Measurements from ENCODE around the gene C1RL. TPM values are rescaled to one million over a fixed set of nuclear protein-coding genes. Genes with fewer than 3 reads are reported as not detected.

C1RL gene
- total RNA-seq, 1 donor from 2014 or later: 11.0 TPM

DNA sequence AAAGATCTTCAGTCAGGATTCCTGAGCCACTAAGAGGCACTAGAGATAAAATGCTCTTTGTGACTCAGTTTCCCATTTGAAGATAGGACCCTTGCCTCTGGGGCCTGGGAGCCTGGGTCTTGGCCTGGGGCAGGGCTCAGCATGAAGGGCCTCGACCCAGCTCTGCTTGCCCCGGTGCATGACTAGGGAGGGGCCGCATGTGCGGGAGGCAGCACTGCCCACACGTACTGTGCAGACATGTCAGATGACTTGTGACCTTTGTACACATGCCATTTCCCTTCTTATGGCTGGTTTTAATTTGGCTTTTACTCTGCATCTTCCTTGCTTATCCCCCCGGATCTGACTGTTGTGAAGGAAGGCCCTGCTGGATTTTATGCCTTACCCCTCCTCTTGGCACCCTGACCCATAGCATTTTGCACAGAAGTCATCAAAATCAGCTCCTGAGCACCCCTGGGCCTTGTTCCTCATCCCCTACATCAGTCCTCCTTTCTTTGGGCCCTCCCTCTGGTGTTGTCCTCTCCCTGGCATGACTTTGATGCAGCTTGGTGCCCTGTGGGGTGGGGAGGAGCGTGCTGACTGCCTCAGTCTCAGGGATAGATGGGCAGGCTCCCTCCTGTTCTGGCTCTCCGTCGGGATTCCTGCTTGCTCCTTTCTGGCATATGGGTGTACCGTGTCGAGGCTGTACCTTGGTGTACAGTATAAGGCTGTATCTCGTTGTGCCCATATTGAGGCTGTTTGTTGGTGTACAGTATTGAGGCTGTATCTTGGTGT, 25.6 kb upstream of the C1RL start:
- no peak overlapping the region for H3K27ac Mint-ChIP-seq (ENCODE audit: unreplicated experiment)

DNA sequence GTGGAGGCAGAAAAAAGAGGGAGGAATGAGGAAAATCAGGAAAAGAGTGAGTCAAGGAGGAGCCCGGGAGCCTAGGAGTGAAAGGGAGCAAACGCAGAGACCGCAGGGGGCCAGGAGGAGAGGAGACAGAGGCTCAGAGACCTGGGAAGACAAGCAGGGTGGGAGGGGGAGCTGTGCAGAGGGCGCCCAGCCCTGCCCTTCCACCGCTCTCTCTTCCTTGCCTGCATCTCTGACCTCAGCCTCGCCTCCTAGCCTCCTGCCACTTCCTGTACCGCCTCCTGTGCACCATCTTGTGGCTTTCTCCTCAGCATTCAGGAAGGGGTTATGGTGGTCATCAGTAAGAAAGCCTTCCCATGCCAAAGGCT, 22.5 kb upstream of the C1RL start:
- Histone ChIP-seq H3K4me1 (ENCODE audit: insufficient read depth, low read length) (peaks cover 12% of the 10 kb centered on the region), H3K27ac (ENCODE audit: low read depth, low read length) (no peak overlapping the region), H2AFZ (ENCODE audit: low read depth, low read length) (no peak overlapping the region), H4K20me1 (ENCODE audit: insufficient read depth, low read length) (peaks cover 13% of the 10 kb centered on the region), H3K4me2 (ENCODE audit: low read length) (peak overlapping the region; percentile 99), H3K9ac (ENCODE audit: low read length) (peak overlapping the region; percentile 82), H3K79me2 (ENCODE audit: insufficient read depth, low read length) (no peaks in the 10 kb centered on the region), H3K27me3 (ENCODE audit: insufficient read depth, low read length) (peaks cover 4% of the 10 kb centered on the region), H3K36me3 (ENCODE audit: insufficient read depth, low read length) (no peaks in the 10 kb centered on the region), H3K4me3 (ENCODE audit: insufficient read depth, low read depth, low read length) (peak overlapping the region; percentile 74), H3K9me3 (ENCODE audit: insufficient read depth, low read depth, low read length) (no peaks in the 10 kb centered on the region)
- TF ChIP-seq EZH2 (IDR thresholded peaks at IDR 0.05; ENCODE audit: insufficient read depth, low read length): no peak
- TF ChIP-seq, protein P1, sequence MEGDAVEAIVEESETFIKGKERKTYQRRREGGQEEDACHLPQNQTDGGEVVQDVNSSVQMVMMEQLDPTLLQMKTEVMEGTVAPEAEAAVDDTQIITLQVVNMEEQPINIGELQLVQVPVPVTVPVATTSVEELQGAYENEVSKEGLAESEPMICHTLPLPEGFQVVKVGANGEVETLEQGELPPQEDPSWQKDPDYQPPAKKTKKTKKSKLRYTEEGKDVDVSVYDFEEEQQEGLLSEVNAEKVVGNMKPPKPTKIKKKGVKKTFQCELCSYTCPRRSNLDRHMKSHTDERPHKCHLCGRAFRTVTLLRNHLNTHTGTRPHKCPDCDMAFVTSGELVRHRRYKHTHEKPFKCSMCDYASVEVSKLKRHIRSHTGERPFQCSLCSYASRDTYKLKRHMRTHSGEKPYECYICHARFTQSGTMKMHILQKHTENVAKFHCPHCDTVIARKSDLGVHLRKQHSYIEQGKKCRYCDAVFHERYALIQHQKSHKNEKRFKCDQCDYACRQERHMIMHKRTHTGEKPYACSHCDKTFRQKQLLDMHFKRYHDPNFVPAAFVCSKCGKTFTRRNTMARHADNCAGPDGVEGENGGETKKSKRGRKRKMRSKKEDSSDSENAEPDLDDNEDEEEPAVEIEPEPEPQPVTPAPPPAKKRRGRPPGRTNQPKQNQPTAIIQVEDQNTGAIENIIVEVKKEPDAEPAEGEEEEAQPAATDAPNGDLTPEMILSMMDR (IDR thresholded peaks at IDR 0.05; ENCODE audit: insufficient read depth, low read depth, low read length): no peak
- Mint-ChIP-seq H3K36me3 (ENCODE audit: low read depth, unreplicated experiment) (peaks cover 25% of the 10 kb centered on the region), H3K4me1 (ENCODE audit: low read depth, unreplicated experiment) (peaks cover 2% of the 10 kb centered on the region), H3K9me3 (ENCODE audit: unreplicated experiment) (peaks cover 2% of the 10 kb centered on the region), H3K27ac (ENCODE audit: unreplicated experiment) (no peak overlapping the region), H3K27me3 (ENCODE audit: low read depth, unreplicated experiment) (peaks cover 21% of the 10 kb centered on the region), H3K4me3 (ENCODE audit: unreplicated experiment) (peak overlapping the region; percentile 87)
- FAIRE-seq (no peak), DNase-seq (ENCODE audit: low read depth) (no peak)

More for the DNA sequence above, 25.6 kb upstream of the C1RL start:
- H3K9me3 Mint-ChIP-seq (ENCODE audit: unreplicated experiment): peaks cover 2% of the 10 kb centered on the region
- peaks cover 42% of the 10 kb centered on the region for H3K36me3 Mint-ChIP-seq (ENCODE audit: low read depth, unreplicated experiment)
- H3K4me3 Mint-ChIP-seq (ENCODE audit: unreplicated experiment): no peak overlapping the region
- peaks cover 9% of the 10 kb centered on the region for H3K4me1 ChIP-seq (ENCODE audit: insufficient read depth, low read length)
- DNase-seq (ENCODE audit: low read depth) (no peak), FAIRE-seq (no peak)
- no peak overlapping the region for H2AFZ ChIP-seq (ENCODE audit: low read depth, low read length)
- peaks cover 5% of the 10 kb centered on the region for H3K27me3 Mint-ChIP-seq (ENCODE audit: low read depth, unreplicated experiment)
- no peaks in the 10 kb centered on the region for H3K79me2 ChIP-seq (ENCODE audit: insufficient read depth, low read length)
- H3K27me3 ChIP-seq (ENCODE audit: insufficient read depth, low read length): no peaks in the 10 kb centered on the region
- H3K9ac ChIP-seq (ENCODE audit: low read length): no peak overlapping the region
- H3K4me3 ChIP-seq (ENCODE audit: insufficient read depth, low read depth, low read length): no peak overlapping the region
- no peaks in the 10 kb centered on the region for H3K9me3 ChIP-seq (ENCODE audit: insufficient read depth, low read depth, low read length)
- no peak overlapping the region for H3K27ac ChIP-seq (ENCODE audit: low read depth, low read length)
- no peak overlapping the region for H3K4me2 ChIP-seq (ENCODE audit: low read length)
- H3K4me1 Mint-ChIP-seq (ENCODE audit: low read depth, unreplicated experiment): peaks cover 2% of the 10 kb centered on the region
- no peaks in the 10 kb centered on the region for H3K36me3 ChIP-seq (ENCODE audit: insufficient read depth, low read length)
- peaks cover 13% of the 10 kb centered on the region for H4K20me1 ChIP-seq (ENCODE audit: insufficient read depth, low read length)
- TF ChIP-seq, protein P1 (IDR thresholded peaks at IDR 0.05; ENCODE audit: insufficient read depth, low read depth, low read length): no peak
- TF ChIP-seq EZH2 (IDR thresholded peaks at IDR 0.05; ENCODE audit: insufficient read depth, low read length): no peak

Measured in astrocyte (in vitro differentiated cells and primary cell).